H1 (cell line): ENCODE measurements around the gene SIRT7. TPM values are rescaled to one million over a fixed set of nuclear protein-coding genes. Genes with fewer than 3 reads are reported as not detected.
A peak's percentile ranks its signal among the peaks of the same experiment; 100 is the strongest.

Source experiments
- BCL11A ChIP-seq, 2 experiments: IDR thresholded peaks; one replicate each; pipeline ENCODE4 v1.6.1; 2011; ENCODE audit warnings: low read depth in 2 of 2, low read length in 2 of 2, mild to moderate bottlenecking in 2 of 2
- CTBP2 ChIP-seq: IDR thresholded peaks from 2 replicates; pipeline ENCODE4 v1.7.0; 2011; ENCODE audit warnings: borderline replicate concordance, mild to moderate bottlenecking, moderate library complexity, mixed read lengths, low read length; ENCODE audit not compliant: insufficient read depth, insufficient read length
- EZH2 ChIP-seq: fragments of 200-600 bp; sonication (generic); IDR thresholded peaks from 2 replicates; pipeline ENCODE4 v1.7.1; 2012; ENCODE audit warnings: low read depth, mild to moderate bottlenecking, moderate library complexity, low read length, inconsistent platforms; ENCODE audit not compliant: severe bottlenecking
- TEAD4 ChIP-seq: IDR thresholded peaks from 2 replicates; pipeline ENCODE4 v1.6.1; 2012; ENCODE audit warnings: low read depth, low read length, inconsistent platforms, mixed read lengths
- ZNF274 ChIP-seq: IDR thresholded peaks from 2 replicates; pipeline ENCODE4 v1.7.0; 2012; ENCODE audit warnings: low read length, borderline replicate concordance; ENCODE audit errors: extremely low read depth
- polyA plus RNA-seq, 7 experiments: library from polyadenylated mRNA; depleted of rRNA in 3 of 7; stranded (reverse) in 5 of 7; unstranded in 2 of 7; fragments of >200 nt in 5 of 7; fragments of 200-250 nt in 2 of 7; gene quantifications; 1 replicate in 5 of 7; 2 replicates in 1 of 7; 4 replicates in 1 of 7; pipeline versions ENCODE4 v1.2.1 to v1.2.3, GENCODE V29; 2011 to 2013; ENCODE audit warnings: missing spikeins in 2 of 7, mixed read lengths in 2 of 7
- total RNA-seq: library from RNA; stranded (reverse); fragmentation: NEBNext Ultra II Directional; extraction: Animal tissue kit (Norgen Biotek cat#: 25700); gene quantifications from 2 replicates; pipeline ENCODE4 v1.2.1, GENCODE V29; 2021
- TF ChIP-seq, protein P1 (sequence below): fragments of 300-600 bp; sonication (generic); IDR thresholded peaks from 2 replicates; pipeline ENCODE4 v1.7.1; 2012; ENCODE audit warnings: low read length, moderate library complexity, mild to moderate bottlenecking, inconsistent platforms; ENCODE audit not compliant: insufficient replicate concordance
- TF ChIP-seq, protein P2 (sequence below): IDR thresholded peaks from 2 replicates; pipeline ENCODE4 v1.6.1; 2012; ENCODE audit warnings: low read length, inconsistent platforms

The SIRT7 gene
- total and polyA plus RNA-seq, 2 of the 8 experiments (the other 6 are each of a cell fraction or from before 2014, with no cell fraction given): 5.8 to 16.6 TPM

DNA sequence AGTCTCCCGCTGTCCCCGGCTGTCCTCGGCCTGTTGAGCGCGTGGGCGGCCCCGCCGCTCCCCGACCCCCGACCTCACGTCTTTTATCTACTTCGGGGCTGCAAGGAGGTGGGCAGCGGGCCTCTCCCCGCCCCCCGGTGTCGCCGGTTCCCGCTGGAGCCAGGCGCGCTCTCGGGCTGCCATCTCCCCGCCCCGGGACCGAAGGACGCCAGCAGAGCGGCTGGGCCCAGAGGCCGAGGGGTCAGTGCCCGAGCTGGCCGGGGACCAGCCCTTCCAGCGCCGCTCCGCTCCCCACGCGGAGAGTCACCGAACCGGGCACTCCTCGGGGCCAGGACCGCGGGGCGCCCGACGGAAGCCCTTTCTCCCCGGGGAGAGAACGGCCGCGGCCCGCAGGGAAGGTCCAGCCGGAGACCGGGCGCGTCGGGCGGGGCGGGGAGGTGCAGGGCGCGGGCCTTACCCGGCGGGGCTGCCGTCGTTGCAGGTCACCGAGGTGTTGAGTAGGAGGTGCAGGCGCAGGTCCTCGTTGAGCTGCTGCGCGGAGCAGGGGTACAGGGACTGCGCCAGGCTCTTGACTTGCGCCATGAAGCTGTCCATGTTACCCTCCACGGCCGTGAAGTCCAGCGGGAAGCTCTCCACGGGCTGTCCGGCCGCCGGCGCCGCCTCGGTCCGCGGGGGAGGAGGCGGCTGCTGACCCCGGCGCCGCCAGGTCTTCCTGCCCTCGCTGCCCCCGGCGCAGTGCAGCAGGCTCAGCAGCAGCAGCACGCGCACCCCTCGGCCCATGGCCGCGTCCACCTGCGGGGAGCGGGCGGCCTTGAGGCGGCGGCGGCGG, 42.4 kb upstream of the SIRT7 start (continued):
- TF ChIP-seq, protein P1, sequence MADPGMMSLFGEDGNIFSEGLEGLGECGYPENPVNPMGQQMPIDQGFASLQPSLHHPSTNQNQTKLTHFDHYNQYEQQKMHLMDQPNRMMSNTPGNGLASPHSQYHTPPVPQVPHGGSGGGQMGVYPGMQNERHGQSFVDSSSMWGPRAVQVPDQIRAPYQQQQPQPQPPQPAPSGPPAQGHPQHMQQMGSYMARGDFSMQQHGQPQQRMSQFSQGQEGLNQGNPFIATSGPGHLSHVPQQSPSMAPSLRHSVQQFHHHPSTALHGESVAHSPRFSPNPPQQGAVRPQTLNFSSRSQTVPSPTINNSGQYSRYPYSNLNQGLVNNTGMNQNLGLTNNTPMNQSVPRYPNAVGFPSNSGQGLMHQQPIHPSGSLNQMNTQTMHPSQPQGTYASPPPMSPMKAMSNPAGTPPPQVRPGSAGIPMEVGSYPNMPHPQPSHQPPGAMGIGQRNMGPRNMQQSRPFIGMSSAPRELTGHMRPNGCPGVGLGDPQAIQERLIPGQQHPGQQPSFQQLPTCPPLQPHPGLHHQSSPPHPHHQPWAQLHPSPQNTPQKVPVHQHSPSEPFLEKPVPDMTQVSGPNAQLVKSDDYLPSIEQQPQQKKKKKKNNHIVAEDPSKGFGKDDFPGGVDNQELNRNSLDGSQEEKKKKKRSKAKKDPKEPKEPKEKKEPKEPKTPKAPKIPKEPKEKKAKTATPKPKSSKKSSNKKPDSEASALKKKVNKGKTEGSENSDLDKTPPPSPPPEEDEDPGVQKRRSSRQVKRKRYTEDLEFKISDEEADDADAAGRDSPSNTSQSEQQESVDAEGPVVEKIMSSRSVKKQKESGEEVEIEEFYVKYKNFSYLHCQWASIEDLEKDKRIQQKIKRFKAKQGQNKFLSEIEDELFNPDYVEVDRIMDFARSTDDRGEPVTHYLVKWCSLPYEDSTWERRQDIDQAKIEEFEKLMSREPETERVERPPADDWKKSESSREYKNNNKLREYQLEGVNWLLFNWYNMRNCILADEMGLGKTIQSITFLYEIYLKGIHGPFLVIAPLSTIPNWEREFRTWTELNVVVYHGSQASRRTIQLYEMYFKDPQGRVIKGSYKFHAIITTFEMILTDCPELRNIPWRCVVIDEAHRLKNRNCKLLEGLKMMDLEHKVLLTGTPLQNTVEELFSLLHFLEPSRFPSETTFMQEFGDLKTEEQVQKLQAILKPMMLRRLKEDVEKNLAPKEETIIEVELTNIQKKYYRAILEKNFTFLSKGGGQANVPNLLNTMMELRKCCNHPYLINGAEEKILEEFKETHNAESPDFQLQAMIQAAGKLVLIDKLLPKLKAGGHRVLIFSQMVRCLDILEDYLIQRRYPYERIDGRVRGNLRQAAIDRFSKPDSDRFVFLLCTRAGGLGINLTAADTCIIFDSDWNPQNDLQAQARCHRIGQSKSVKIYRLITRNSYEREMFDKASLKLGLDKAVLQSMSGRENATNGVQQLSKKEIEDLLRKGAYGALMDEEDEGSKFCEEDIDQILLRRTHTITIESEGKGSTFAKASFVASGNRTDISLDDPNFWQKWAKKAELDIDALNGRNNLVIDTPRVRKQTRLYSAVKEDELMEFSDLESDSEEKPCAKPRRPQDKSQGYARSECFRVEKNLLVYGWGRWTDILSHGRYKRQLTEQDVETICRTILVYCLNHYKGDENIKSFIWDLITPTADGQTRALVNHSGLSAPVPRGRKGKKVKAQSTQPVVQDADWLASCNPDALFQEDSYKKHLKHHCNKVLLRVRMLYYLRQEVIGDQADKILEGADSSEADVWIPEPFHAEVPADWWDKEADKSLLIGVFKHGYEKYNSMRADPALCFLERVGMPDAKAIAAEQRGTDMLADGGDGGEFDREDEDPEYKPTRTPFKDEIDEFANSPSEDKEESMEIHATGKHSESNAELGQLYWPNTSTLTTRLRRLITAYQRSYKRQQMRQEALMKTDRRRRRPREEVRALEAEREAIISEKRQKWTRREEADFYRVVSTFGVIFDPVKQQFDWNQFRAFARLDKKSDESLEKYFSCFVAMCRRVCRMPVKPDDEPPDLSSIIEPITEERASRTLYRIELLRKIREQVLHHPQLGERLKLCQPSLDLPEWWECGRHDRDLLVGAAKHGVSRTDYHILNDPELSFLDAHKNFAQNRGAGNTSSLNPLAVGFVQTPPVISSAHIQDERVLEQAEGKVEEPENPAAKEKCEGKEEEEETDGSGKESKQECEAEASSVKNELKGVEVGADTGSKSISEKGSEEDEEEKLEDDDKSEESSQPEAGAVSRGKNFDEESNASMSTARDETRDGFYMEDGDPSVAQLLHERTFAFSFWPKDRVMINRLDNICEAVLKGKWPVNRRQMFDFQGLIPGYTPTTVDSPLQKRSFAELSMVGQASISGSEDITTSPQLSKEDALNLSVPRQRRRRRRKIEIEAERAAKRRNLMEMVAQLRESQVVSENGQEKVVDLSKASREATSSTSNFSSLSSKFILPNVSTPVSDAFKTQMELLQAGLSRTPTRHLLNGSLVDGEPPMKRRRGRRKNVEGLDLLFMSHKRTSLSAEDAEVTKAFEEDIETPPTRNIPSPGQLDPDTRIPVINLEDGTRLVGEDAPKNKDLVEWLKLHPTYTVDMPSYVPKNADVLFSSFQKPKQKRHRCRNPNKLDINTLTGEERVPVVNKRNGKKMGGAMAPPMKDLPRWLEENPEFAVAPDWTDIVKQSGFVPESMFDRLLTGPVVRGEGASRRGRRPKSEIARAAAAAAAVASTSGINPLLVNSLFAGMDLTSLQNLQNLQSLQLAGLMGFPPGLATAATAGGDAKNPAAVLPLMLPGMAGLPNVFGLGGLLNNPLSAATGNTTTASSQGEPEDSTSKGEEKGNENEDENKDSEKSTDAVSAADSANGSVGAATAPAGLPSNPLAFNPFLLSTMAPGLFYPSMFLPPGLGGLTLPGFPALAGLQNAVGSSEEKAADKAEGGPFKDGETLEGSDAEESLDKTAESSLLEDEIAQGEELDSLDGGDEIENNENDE: no peak
- TF ChIP-seq BCL11A (IDR thresholded peaks at IDR 0.05; ENCODE audit: low read depth in 2 of 2, low read length in 2 of 2) (no peak), EZH2 (peak; percentile 95), ZNF274 (no peak), CTBP2 (no peak), TEAD4 (no peak)
- TF ChIP-seq, protein P2, sequence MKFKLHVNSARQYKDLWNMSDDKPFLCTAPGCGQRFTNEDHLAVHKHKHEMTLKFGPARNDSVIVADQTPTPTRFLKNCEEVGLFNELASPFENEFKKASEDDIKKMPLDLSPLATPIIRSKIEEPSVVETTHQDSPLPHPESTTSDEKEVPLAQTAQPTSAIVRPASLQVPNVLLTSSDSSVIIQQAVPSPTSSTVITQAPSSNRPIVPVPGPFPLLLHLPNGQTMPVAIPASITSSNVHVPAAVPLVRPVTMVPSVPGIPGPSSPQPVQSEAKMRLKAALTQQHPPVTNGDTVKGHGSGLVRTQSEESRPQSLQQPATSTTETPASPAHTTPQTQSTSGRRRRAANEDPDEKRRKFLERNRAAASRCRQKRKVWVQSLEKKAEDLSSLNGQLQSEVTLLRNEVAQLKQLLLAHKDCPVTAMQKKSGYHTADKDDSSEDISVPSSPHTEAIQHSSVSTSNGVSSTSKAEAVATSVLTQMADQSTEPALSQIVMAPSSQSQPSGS: no peak
